ENCODE results near the gene OR2L8.

OR2L8 gene

GRCh38 chr1:247948558-247948957 lies at the start of gene OR2L8:
OR2L8 (plus strand) TSS chr1:247948858; CDS start chr1:247948858, 0 bp downstream.
- no peak for DNase-seq (ENCODE audit: low read depth in 2 of 2)

- DNase-seq (ENCODE audit: low read depth in 2 of 2) = no peak
These were observed 44.5 kb upstream of the OR2L8 start for GRCh38 chr1:247904122-247904521.

GRCh38 chr1:247905181-247905580 lies 43.5 kb upstream of the OR2L8 start:
- DNase-seq (ENCODE audit: low read depth in 2 of 2) = no peak

- DNase-seq (ENCODE audit: low read depth in 2 of 2) = no peak
These were observed 42.7 kb upstream of the OR2L8 start for GRCh38 chr1:247905910-247906503.

GRCh38 chr1:247906504-247907047 lies 42.1 kb upstream of the OR2L8 start:
- peak in 1 of 2 donors; percentile 3 for DNase-seq (ENCODE audit: low read depth in 2 of 2)

- DNase-seq (ENCODE audit: low read depth in 2 of 2) = no peak
These were observed 39.9 kb upstream of the OR2L8 start for GRCh38 chr1:247908766-247909165.

GRCh38 chr1:247913786-247914185 lies 34.9 kb upstream of the OR2L8 start:
- DNase-seq (ENCODE audit: low read depth in 2 of 2) = no peak

GRCh38 chr1:247914941-247915662 lies 33.6 kb upstream of the OR2L8 start:
- DNase-seq (ENCODE audit: low read depth in 2 of 2) = no peak

- no peak for DNase-seq (ENCODE audit: low read depth in 2 of 2)
These were observed 28.7 kb upstream of the OR2L8 start, which contains the start of gene OR2T8 for GRCh38 chr1:247919952-247920351. OR2T8 (plus strand) TSS chr1:247920252; CDS start chr1:247921018, 766 bp downstream.

GRCh38 chr1:247923941-247924340 lies 24.7 kb upstream of the OR2L8 start:
- no peak for DNase-seq (ENCODE audit: low read depth in 2 of 2)

- no peak for DNase-seq (ENCODE audit: low read depth in 2 of 2)
These were observed 23.8 kb upstream of the OR2L8 start, which contains the start of gene OR2AJ1 for GRCh38 chr1:247924868-247925267. OR2AJ1 (plus strand) TSS chr1:247924889; CDS start chr1:247933769, 8,880 bp downstream.

GRCh38 chr1:247933989-247934388 lies 14.7 kb upstream of the OR2L8 start:
- DNase-seq (ENCODE audit: low read depth in 2 of 2) = no peak

GRCh38 chr1:247935781-247936180 lies 12.9 kb upstream of the OR2L8 start:
- DNase-seq (ENCODE audit: low read depth in 2 of 2) = no peak

- no peak for DNase-seq (ENCODE audit: low read depth in 2 of 2)
These were observed 12.2 kb upstream of the OR2L8 start for GRCh38 chr1:247936415-247936814.

GRCh38 chr1:247936965-247937734 lies 11.5 kb upstream of the OR2L8 start:
- peak; percentile 89 for DNase-seq (ENCODE audit: low read depth in 2 of 2)

- no peak for DNase-seq (ENCODE audit: low read depth in 2 of 2)
These were observed 6.0 kb upstream of the OR2L8 start for GRCh38 chr1:247942624-247943023.

GRCh38 chr1:247953408-247953807 lies 4.8 kb downstream of the OR2L8 start:
- no peak for DNase-seq (ENCODE audit: low read depth in 2 of 2)

GRCh38 chr1:247961791-247962190 lies 13.1 kb downstream of the OR2L8 start:
- DNase-seq (ENCODE audit: low read depth in 2 of 2) = no peak

- no peak for DNase-seq (ENCODE audit: low read depth in 2 of 2)
These were observed 14.4 kb downstream of the OR2L8 start for GRCh38 chr1:247962911-247963588.

- DNase-seq (ENCODE audit: low read depth in 2 of 2) = no peak
These were observed 16.3 kb downstream of the OR2L8 start, which contains the start of gene OR2AK2 for GRCh38 chr1:247964933-247965332. OR2AK2 (plus strand) TSS chr1:247965233; CDS start chr1:247965377, 144 bp downstream.

- DNase-seq (ENCODE audit: low read depth in 2 of 2) = no peak
These were observed 18.0 kb downstream of the OR2L8 start for GRCh38 chr1:247966532-247967204.
